K562 (cell line): Measurements from ENCODE around the gene FAAP24. TPM values are rescaled to one million over a fixed set of nuclear protein-coding genes. Genes with fewer than 3 reads are reported as not detected.
A peak's percentile ranks its signal among the peaks of the same experiment; 100 is the strongest.

Experiments used
- CBX1 ChIP-seq: sonication (generic); IDR thresholded peaks from 2 replicates; pipeline ENCODE4 v1.6.1; 2016; ENCODE audit warnings: antibody characterized with exemption, low read depth, mild to moderate bottlenecking
- FOXA3 ChIP-seq, 2 experiments: fragments of 450-650 bp in 1 of 2; sonication (generic) in 1 of 2; formaldehyde crosslinking; IDR thresholded peaks in 1 of 2; conservative IDR thresholded peaks in 1 of 2; 2 replicates each; pipeline versions ENCODE4 v1.4.0 to v1.8.0; 2020 to 2022; ENCODE audit warnings: mild to moderate bottlenecking in 2 of 2, missing genetic modification reagents in 1 of 2
- FOXP1 ChIP-seq: sonication (generic); formaldehyde crosslinking; IDR thresholded peaks from 2 replicates; pipeline ENCODE4 v1.8.0; 2022; ENCODE audit warnings: mild to moderate bottlenecking, missing genetic modification reagents
- KHSRP ChIP-seq: fragments of 450-650 bp; IDR thresholded peaks from 2 replicates; pipeline ENCODE4 v1.6.1; 2017
- MTA2 ChIP-seq: fragments of 450-650 bp; IDR thresholded peaks from 2 replicates; pipeline ENCODE4 v1.6.1; 2016; ENCODE audit warnings: low read depth
- PHF8 ChIP-seq: fragments of 200-600 bp; sonication (generic); IDR thresholded peaks from 2 replicates; pipeline ENCODE4 v1.6.1; 2012; ENCODE audit warnings: mixed run types, mild to moderate bottlenecking, inconsistent platforms, low read length, moderate library complexity, borderline replicate concordance
- RB1 ChIP-seq: fragments of 450-650 bp; IDR thresholded peaks from 2 replicates; pipeline ENCODE4 v1.6.1; 2017; ENCODE audit warnings: low read depth, mild to moderate bottlenecking
- SAFB ChIP-seq: fragments of 200-400 bp; formaldehyde crosslinking; IDR thresholded peaks from 2 replicates; pipeline ENCODE4 v1.6.1; 2017; ENCODE audit warnings: low read depth, low read length, borderline replicate concordance
- SMARCA5 ChIP-seq: fragments of 450-650 bp; IDR thresholded peaks from 2 replicates; pipeline ENCODE4 v1.6.1; 2016
- ZNF282 ChIP-seq: sonication (generic); formaldehyde crosslinking; IDR thresholded peaks from 2 replicates; pipeline ENCODE4 v1.8.1; 2023; ENCODE audit warnings: missing genetic modification reagents
- ZNF431 ChIP-seq: sonication (generic); formaldehyde crosslinking; IDR thresholded peaks from 2 replicates; pipeline ENCODE4 v1.8.0; 2022; ENCODE audit warnings: mild to moderate bottlenecking, missing genetic modification reagents
- ZNF436 ChIP-seq: fragments of 250-450, 450-650 bp; sonication (Bioruptor Pico); formaldehyde crosslinking; IDR thresholded peaks from 2 replicates; pipeline ENCODE4 v1.7.0; 2020; ENCODE audit warnings: mild to moderate bottlenecking
- polyA plus RNA-seq, 8 experiments: library from polyadenylated mRNA; depleted of rRNA in 4 of 8; stranded (reverse) in 5 of 8; unstranded in 3 of 8; fragments of >200 nt; fragmentation: Nextera tagmentation in 2 of 8; fragmentation: Illumina TruSeq in 1 of 8; extraction: Ambion mirVana in 2 of 8; extraction: Trizol in 1 of 8; gene quantifications; 2 replicates each; pipeline versions ENCODE4 v1.2.1 to v1.2.3, GENCODE V29; 2011 to 2014; ENCODE audit warnings: inconsistent platforms in 1 of 8, missing spikeins in 1 of 8
- total RNA-seq, 7 experiments: library from RNA; depleted of rRNA in 6 of 7; stranded (reverse); fragments of >200 nt in 6 of 7; fragmentation: Illumina TruSeq in 2 of 7; extraction: Trizol in 2 of 7; gene quantifications; 2 replicates each; pipeline versions ENCODE4 v1.2.1 to v1.2.3, GENCODE V29; 2011 to 2021; ENCODE audit warnings: low replicate concordance in 1 of 7
- TF ChIP-seq, protein P1 (sequence below): fragments of 450-650 bp; formaldehyde crosslinking; IDR thresholded peaks from 2 replicates; pipeline ENCODE4 v1.4.0; 2020; ENCODE audit warnings: mild to moderate bottlenecking, moderate library complexity
- TF ChIP-seq, protein P2 (sequence below): fragments of 250-450 bp; sonication (Bioruptor Pico); IDR thresholded peaks from 2 replicates; pipeline ENCODE4 v1.6.1; 2021; ENCODE audit warnings: mild to moderate bottlenecking
- TF ChIP-seq, protein P3 (sequence below), 2 experiments: fragments of 450-650 bp in 1 of 2; IDR thresholded peaks; 2 replicates each; pipeline ENCODE4 v1.6.1; 2011 to 2017; ENCODE audit warnings: low read depth in 2 of 2, antibody characterized with exemption in 1 of 2, borderline replicate concordance in 1 of 2, low read length in 1 of 2, mild to moderate bottlenecking in 1 of 2, mixed read lengths in 1 of 2; ENCODE audit not compliant: control insufficient read depth in 1 of 2
- TF ChIP-seq, protein P4 (sequence below): fragments of 450-650 bp; IDR thresholded peaks from 2 replicates; pipeline ENCODE4 v1.6.1; 2017; ENCODE audit warnings: antibody characterized with exemption, mild to moderate bottlenecking

FAAP24 gene
- total and polyA plus RNA-seq, 9 of the 15 experiments (the other 6 are each of a cell fraction or from before 2014, with no cell fraction given): 4.6 to 21.6 (median 8.2) TPM

DNA sequence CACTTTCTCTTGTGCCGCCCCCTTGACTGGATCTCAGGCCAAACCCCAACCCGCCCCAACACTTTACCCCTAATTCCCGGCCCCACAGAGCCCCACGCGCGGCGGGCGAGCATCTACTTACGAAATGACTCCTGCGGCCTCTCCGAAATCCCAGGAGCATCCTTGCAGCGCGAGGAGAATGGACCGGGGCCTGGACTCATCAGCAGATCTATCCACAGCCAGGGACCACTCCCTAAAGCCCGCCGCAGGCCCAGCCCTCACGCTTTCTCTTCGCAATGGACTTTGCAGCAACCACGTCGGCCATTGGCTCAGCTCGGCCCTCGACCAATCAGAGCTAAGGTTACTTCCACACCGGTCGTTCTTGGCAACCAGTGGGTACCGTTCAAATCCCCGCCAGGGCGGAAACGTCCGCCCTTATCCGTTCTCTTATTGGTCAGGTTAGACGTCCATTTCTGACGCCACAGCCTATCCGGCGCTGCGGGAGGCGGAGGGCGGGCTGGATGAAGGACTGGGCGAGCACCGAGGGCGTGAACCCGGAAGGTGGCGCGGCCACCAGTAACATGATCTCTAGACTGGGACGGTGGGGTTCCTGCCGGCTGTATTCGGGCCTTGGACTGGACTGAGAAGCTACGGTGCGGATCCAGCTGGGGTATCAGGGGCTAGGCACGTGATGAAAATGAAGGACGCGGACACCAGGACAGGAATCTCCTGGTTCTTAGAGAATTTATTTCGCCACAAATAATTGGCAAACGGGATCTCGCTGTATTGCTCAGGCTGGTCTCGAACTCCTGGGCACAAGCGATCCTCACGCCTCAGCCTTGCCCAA, at the start of gene FAAP24, which contains the start of gene CEP89 (continued):
- TF ChIP-seq, protein P1, sequence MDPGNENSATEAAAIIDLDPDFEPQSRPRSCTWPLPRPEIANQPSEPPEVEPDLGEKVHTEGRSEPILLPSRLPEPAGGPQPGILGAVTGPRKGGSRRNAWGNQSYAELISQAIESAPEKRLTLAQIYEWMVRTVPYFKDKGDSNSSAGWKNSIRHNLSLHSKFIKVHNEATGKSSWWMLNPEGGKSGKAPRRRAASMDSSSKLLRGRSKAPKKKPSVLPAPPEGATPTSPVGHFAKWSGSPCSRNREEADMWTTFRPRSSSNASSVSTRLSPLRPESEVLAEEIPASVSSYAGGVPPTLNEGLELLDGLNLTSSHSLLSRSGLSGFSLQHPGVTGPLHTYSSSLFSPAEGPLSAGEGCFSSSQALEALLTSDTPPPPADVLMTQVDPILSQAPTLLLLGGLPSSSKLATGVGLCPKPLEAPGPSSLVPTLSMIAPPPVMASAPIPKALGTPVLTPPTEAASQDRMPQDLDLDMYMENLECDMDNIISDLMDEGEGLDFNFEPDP: no peak
- TF ChIP-seq ZNF436 (CRISPR knock-in tag): no peak
- TF ChIP-seq SMARCA5: no peak
- no peak for TF ChIP-seq SAFB
- TF ChIP-seq, protein P2, sequence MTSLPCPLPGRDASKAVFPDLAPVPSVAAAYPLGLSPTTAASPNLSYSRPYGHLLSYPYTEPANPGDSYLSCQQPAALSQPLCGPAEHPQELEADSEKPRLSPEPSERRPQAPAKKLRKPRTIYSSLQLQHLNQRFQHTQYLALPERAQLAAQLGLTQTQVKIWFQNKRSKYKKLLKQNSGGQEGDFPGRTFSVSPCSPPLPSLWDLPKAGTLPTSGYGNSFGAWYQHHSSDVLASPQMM: no peak
- TF ChIP-seq ZNF431 (CRISPR knock-in tag): no peak
- no peak for TF ChIP-seq ZNF282 (CRISPR knock-in tag)
- TF ChIP-seq FOXA3 (CRISPR knock-in tag; conservative IDR thresholded peaks at IDR 0.05 in 1 of 2, IDR thresholded peaks at IDR 0.05 in 1 of 2): no peak
- peak; percentile 82 for TF ChIP-seq PHF8
- no peak for TF ChIP-seq CBX1
- no peak; the same call in 1 of the 2 replicates for TF ChIP-seq RB1
- TF ChIP-seq, protein P3, sequence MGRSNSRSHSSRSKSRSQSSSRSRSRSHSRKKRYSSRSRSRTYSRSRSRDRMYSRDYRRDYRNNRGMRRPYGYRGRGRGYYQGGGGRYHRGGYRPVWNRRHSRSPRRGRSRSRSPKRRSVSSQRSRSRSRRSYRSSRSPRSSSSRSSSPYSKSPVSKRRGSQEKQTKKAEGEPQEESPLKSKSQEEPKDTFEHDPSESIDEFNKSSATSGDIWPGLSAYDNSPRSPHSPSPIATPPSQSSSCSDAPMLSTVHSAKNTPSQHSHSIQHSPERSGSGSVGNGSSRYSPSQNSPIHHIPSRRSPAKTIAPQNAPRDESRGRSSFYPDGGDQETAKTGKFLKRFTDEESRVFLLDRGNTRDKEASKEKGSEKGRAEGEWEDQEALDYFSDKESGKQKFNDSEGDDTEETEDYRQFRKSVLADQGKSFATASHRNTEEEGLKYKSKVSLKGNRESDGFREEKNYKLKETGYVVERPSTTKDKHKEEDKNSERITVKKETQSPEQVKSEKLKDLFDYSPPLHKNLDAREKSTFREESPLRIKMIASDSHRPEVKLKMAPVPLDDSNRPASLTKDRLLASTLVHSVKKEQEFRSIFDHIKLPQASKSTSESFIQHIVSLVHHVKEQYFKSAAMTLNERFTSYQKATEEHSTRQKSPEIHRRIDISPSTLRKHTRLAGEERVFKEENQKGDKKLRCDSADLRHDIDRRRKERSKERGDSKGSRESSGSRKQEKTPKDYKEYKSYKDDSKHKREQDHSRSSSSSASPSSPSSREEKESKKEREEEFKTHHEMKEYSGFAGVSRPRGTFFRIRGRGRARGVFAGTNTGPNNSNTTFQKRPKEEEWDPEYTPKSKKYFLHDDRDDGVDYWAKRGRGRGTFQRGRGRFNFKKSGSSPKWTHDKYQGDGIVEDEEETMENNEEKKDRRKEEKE (IDR thresholded peaks at IDR 0.05; ENCODE audit: borderline replicate concordance in 1 of 2, control insufficient read depth in 1 of 2, low read depth in 2 of 2, low read length in 1 of 2): no peak
- TF ChIP-seq, protein P4, sequence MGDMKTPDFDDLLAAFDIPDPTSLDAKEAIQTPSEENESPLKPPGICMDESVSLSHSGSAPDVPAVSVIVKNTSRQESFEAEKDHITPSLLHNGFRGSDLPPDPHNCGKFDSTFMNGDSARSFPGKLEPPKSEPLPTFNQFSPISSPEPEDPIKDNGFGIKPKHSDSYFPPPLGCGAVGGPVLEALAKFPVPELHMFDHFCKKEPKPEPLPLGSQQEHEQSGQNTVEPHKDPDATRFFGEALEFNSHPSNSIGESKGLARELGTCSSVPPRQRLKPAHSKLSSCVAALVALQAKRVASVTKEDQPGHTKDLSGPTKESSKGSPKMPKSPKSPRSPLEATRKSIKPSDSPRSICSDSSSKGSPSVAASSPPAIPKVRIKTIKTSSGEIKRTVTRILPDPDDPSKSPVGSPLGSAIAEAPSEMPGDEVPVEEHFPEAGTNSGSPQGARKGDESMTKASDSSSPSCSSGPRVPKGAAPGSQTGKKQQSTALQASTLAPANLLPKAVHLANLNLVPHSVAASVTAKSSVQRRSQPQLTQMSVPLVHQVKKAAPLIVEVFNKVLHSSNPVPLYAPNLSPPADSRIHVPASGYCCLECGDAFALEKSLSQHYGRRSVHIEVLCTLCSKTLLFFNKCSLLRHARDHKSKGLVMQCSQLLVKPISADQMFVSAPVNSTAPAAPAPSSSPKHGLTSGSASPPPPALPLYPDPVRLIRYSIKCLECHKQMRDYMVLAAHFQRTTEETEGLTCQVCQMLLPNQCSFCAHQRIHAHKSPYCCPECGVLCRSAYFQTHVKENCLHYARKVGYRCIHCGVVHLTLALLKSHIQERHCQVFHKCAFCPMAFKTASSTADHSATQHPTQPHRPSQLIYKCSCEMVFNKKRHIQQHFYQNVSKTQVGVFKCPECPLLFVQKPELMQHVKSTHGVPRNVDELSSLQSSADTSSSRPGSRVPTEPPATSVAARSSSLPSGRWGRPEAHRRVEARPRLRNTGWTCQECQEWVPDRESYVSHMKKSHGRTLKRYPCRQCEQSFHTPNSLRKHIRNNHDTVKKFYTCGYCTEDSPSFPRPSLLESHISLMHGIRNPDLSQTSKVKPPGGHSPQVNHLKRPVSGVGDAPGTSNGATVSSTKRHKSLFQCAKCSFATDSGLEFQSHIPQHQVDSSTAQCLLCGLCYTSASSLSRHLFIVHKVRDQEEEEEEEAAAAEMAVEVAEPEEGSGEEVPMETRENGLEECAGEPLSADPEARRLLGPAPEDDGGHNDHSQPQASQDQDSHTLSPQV: no peak
- TF ChIP-seq KHSRP: no peak
- no peak for TF ChIP-seq FOXP1 (CRISPR knock-in tag)
- no peak for TF ChIP-seq MTA2
